Esophagus muscularis mucosa (tissue), 4 donors: ENCODE data around the gene RAB30. TPM values are rescaled to one million over a fixed set of nuclear protein-coding genes. Genes with fewer than 3 reads are reported as not detected.
A peak's percentile ranks its signal among the peaks of the same experiment; 100 is the strongest.

Source experiments
- DNase-seq: peaks from one replicate; pipeline ENCODE4 v3.0.0-alpha.2; 2017; ENCODE audit errors: extremely low spot score
- H3K27ac ChIP-seq, 4 donors: fragments of 200-600 bp; sonication (generic); replicated peaks in 1 of 4; 1 replicate in 3 of 4; 2 replicates in 1 of 4; pipeline ENCODE4 v1.5.1; 2016 to 2019; ENCODE audit warnings: mild to moderate bottlenecking in 1 of 4
- H3K27me3 ChIP-seq, 4 donors: fragments of 200-600 bp; sonication (generic); one replicate each; pipeline versions ENCODE4 v1.5.1 to v1.6.0; 2016 to 2019
- H3K36me3 ChIP-seq, 4 donors: fragments of 200-600 bp; sonication (generic); one replicate each; pipeline ENCODE4 v1.5.1; 2016 to 2019
- H3K4me1 ChIP-seq, 4 donors: fragments of 200-600 bp; sonication (generic); one replicate each; pipeline ENCODE4 v1.5.1; 2016 to 2019
- H3K4me3 ChIP-seq, 4 donors: fragments of 200-600 bp; sonication (generic); 1 replicate in 2 of 4; 2 replicates in 2 of 4; pipeline ENCODE4 v1.5.1; 2016 to 2019; ENCODE audit warnings: mild to moderate bottlenecking in 4 of 4, moderate library complexity in 1 of 4
- H3K9me3 ChIP-seq, 4 donors: fragments of 200-600 bp; sonication (generic); 1 replicate in 3 of 4; 2 replicates in 1 of 4; pipeline ENCODE4 v1.5.1; 2016 to 2019
- CTCF ChIP-seq, 3 experiments: fragments of 200-600 bp in 2 of 3; fragments of 450-650 bp in 1 of 3; sonication (generic) in 2 of 3; IDR thresholded peaks; one replicate each; pipeline ENCODE4 v1.5.1; 2017 to 2019; ENCODE audit warnings: antibody characterized with exemption in 3 of 3, mild to moderate bottlenecking in 2 of 3, moderate library complexity in 1 of 3
- EP300 ChIP-seq: sonication (generic); formaldehyde crosslinking; IDR thresholded peaks from one replicate; pipeline ENCODE4 v1.6.1; 2017; ENCODE audit warnings: antibody characterized with exemption
- POLR2A ChIP-seq: fragments of 450-650 bp; IDR thresholded peaks from one replicate; pipeline ENCODE4 v1.6.1; 2017; ENCODE audit warnings: antibody characterized with exemption, moderate library complexity, mild to moderate bottlenecking, low read depth
- POLR2AphosphoS5 ChIP-seq, 2 donors: sonication (generic); formaldehyde crosslinking; IDR thresholded peaks; one replicate each; pipeline ENCODE4 v1.6.1; 2017; ENCODE audit warnings: antibody characterized with exemption in 2 of 2
- WGBS: methylation state at CpG from one replicate; pipeline ENCODE4 v1.1.5; 2018; 5-methylcytosine and 5-hydroxymethylcytosine counted together
- intact Hi-C: fragments of 100-400 bp; cut with DNase I; formaldehyde crosslinking; loops from one replicate; pipeline ENCODE4 v1.15.1; 2023
- small RNA-seq, 3 donors: library from RNA; depleted of rRNA; stranded (forward); fragments of <200 nt; gene quantifications; one replicate each; pipeline ENCODE3, GENCODE V24; 2016
- total RNA-seq, 4 donors: library from RNA; depleted of rRNA; stranded (reverse); fragments of >200 nt; gene quantifications; one replicate each; pipeline versions ENCODE4 v1.1.0 to v1.2.1, GENCODE V29; 2016

The RAB30 gene
- total RNA-seq, 4 donors from 2014 or later = 11.3 to 19.8 (median 18.2) TPM

DNA sequence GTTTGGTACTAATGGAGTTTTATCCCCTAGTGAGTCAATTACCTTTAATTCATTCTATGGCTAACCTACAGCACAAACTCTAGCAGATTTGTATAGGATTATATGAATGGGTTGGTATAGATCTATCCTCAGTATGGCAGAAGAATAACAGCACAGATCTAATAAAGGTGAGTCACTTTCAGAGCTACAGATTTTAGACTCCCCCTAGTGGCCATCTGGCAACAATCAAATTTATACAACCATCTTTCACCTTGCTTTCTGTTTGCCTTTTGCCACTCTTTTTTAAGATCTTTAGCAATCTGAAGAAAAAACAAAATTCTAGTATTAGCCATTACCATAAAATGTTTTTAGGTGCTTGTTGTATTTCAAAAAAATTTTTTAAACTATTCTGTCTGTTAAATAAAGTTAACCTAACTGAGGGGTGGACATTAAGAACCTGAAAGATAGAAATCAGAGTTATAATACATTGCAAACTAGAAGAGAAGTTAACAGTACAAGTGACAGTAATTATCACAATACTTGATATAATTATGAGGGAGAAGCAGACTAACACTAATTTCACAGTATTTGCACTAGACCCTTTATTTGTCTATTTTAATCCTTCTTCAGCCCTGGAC, 144.3 kb downstream of the RAB30 start:
- Histone ChIP-seq H3K4me3 (no peak overlapping the region), H3K36me3 (no peaks in the 10 kb centered on the region), H3K27me3 (no peaks in the 10 kb centered on the region), H3K27ac (no peak overlapping the region), H3K9me3 (no peaks in the 10 kb centered on the region), H3K4me1 (no peaks in the 10 kb centered on the region)
- intact Hi-C loops = loop anchor here (5.0 kb wide), 1 partner anchor 145 kb away; the partner anchor contains the start of gene RAB30
- TF ChIP-seq POLR2AphosphoS5 (IDR thresholded peaks at IDR 0.05) = no peak
- TF ChIP-seq CTCF (IDR thresholded peaks at IDR 0.05) = peak; percentile 64 to 82 (median 77)
- DNase-seq = no peak

DNA sequence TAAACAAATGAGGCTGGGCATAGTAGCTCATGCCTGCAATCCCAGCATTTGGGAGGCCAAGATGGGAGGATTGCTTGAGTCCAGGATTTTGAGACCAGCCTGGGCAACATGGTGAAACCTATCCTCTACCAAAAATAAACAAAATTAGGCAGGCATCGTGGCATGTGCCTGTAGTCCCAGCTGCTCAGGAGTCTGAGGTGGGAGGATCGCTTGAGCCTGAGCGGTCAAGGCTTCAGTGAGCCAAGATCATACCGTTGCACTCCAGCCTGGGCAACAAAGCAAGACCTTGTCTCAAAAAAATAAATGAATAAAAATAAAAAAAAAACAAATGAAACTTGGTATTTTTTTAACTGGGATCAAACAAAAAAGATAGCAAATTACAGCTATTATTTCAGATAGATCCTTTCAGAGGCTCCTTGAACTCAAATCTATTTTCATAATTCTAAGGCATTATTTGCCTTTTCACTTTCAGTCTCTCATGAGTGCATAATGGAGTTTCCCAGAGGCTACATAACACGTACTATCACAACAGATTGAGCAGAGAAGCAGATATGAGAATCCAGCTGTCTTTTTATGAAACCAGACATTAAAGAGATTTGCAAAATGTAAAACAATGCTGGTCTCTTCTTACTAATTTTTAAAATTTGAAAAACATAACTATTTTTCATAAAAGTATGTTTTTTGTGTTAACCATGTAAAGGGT, 147.0 kb downstream of the RAB30 start:
- Histone ChIP-seq H3K4me3 (no peak overlapping the region), H3K27ac (no peak overlapping the region), H3K4me1 (no peaks in the 10 kb centered on the region), H3K9me3 (no peaks in the 10 kb centered on the region), H3K36me3 (no peaks in the 10 kb centered on the region), H3K27me3 (no peaks in the 10 kb centered on the region)
- intact Hi-C loops = loop anchor here (5.0 kb wide), 1 partner anchor 148 kb away; the partner anchor contains the start of gene RAB30
- TF ChIP-seq POLR2A = no peak
- TF ChIP-seq EP300 = no peak
- TF ChIP-seq POLR2AphosphoS5 (IDR thresholded peaks at IDR 0.05) = no peak
- TF ChIP-seq CTCF (IDR thresholded peaks at IDR 0.05) = no peak
- no peak for DNase-seq
- WGBS = 87% methylated on average over 5 of the region's 5 CpGs

Small RNA genes lying within 50 kb of the gene (small RNA-seq; reads per million reads assigned to genes)
- gene SNORA70E = 0 reads per million in 3 donors

Other genes starting within 250 kb of the RAB30 start
- 10 to 100 TPM; 29.1 to 46.2 (median 35.0) TPM for gene PRCP, start 171.5 kb downstream of the RAB30 start, total RNA-seq
- 1 to 10 TPM in 1 of 4 donors, under 1 TPM in 2, not detected in 1; 0.17 to 1.6 (median 0.52) TPM for gene DDIAS, start 170.2 kb downstream of the RAB30 start, total RNA-seq
- gene PCF11, start 85.2 kb upstream of the RAB30 start, total RNA-seq = 10 to 100 TPM; 32.3 to 58.0 (median 41.9) TPM
- 10 to 100 TPM; 11.8 to 13.0 (median 12.6) TPM for gene ANKRD42, start 121.8 kb upstream of the RAB30 start, total RNA-seq
- gene CCDC90B, start 214.5 kb upstream of the RAB30 start, total RNA-seq = 10 to 100 TPM; 22.7 to 56.9 (median 31.7) TPM